ENCODE measurements around the gene TTLL11. TPM values are rescaled to one million over a fixed set of nuclear protein-coding genes. Genes with fewer than 3 reads are reported as not detected.

TTLL11 gene
- total RNA-seq, 1 experiment from 2014 or later, result 1.5 TPM

- Mint-ChIP-seq H3K4me3 (no peak overlapping the region), H3K27me3 (ENCODE audit: low read depth) (peaks cover 15% of the 10 kb centered on the region), H3K9me3 (no peaks in the 10 kb centered on the region), H3K27ac (no peak overlapping the region), H3K36me3 (ENCODE audit: insufficient read depth in 1 of 3, low read depth in 3 of 3) (no peaks in the 10 kb centered on the region), H3K4me1 (peaks cover 4 to 8% of the 10 kb centered on the region in 2 experiments)
- no peaks in the 10 kb centered on the region for H4K20me1 ChIP-seq (ENCODE audit: control insufficient read depth, insufficient read depth, insufficient read length)
- no peak overlapping the region for H2BK5ac ChIP-seq (ENCODE audit: insufficient read length, low read length)
- no peak overlapping the region for H3K23ac ChIP-seq (ENCODE audit: insufficient read length, low read depth, low read length)
- no peaks in the 10 kb centered on the region for H3K4me1 ChIP-seq (ENCODE audit: insufficient read depth, low read length)
- no peaks in the 10 kb centered on the region for H3K79me2 ChIP-seq (ENCODE audit: insufficient read depth, low read length)
- H4K5ac ChIP-seq (ENCODE audit: insufficient read length, low read depth, low read length), result no peak overlapping the region
- no peaks in the 10 kb centered on the region for H3K23me2 ChIP-seq (ENCODE audit: insufficient read length, low read depth, low read length, poor library complexity, severe bottlenecking)
- H2BK20ac ChIP-seq (ENCODE audit: low read depth, low read length, poor library complexity, severe bottlenecking), result no peak overlapping the region
- H4K91ac ChIP-seq (ENCODE audit: insufficient read length, low read depth, low read length), result no peak overlapping the region
- H3K79me1 ChIP-seq (ENCODE audit: insufficient read depth, low read depth, low read length, poor library complexity, severe bottlenecking), result no peaks in the 10 kb centered on the region
- no peak overlapping the region for H2AFZ ChIP-seq (ENCODE audit: low read length)
- no peak overlapping the region for H4K8ac ChIP-seq (replicated peaks; ENCODE audit: insufficient read length, low read depth, low read length)
- H3K14ac ChIP-seq (ENCODE audit: insufficient read depth, low read length), result no peak overlapping the region; the same call in 1 of the 2 replicates
- TF ChIP-seq CTCF (conservative IDR thresholded peaks at IDR 0.05), result no peak
- no peak overlapping the region for H3T11ph ChIP-seq (ENCODE audit: low read length)
- H2BK15ac ChIP-seq (ENCODE audit: low read depth, low read length), result no peak overlapping the region
- no peak overlapping the region for H2BK12ac ChIP-seq (ENCODE audit: insufficient read length, low read depth, low read length)
- no peak overlapping the region for H3K18ac ChIP-seq (ENCODE audit: insufficient read length, low read depth, low read length)
- H2AK5ac ChIP-seq (ENCODE audit: insufficient read length, low read length), result no peak overlapping the region
- H3K27me3 ChIP-seq (ENCODE audit: insufficient read depth, low read length), result no peaks in the 10 kb centered on the region
- DNase-seq, result no peak
- WGBS (ENCODE audit: extremely low coverage, insufficient read length, low lambda C conversion rate), result no CpG with 5 or more reads among the region's 7 CpGs
- H2BK120ac ChIP-seq (ENCODE audit: low read depth, low read length, poor library complexity, severe bottlenecking), result no peak overlapping the region
- H3K27ac ChIP-seq (ENCODE audit: insufficient read length, low read depth, low read length), result no peak overlapping the region
- H3K56ac ChIP-seq (ENCODE audit: insufficient read length, low read depth, low read length), result no peak overlapping the region
- H3K9me3 ChIP-seq (ENCODE audit: control insufficient read depth, low read depth, low read length), result no peaks in the 10 kb centered on the region
- H3K9ac ChIP-seq (ENCODE audit: extremely low read depth, insufficient read length, low read length), result no peak overlapping the region
- H3K4ac ChIP-seq (ENCODE audit: low read depth, low read length), result no peak overlapping the region
- no peak overlapping the region for H3K4me2 ChIP-seq (ENCODE audit: insufficient read depth, insufficient read length, low read length)
Measured at GRCh38 chr9:121960665-121961064, 132.4 kb downstream of the TTLL11 start.

Measured in H9 (cell line).